Epithelial cell of proximal tubule (primary cell): ENCODE measurements around the gene FER1L5. TPM values are rescaled to one million over a fixed set of nuclear protein-coding genes. Genes with fewer than 3 reads are reported as not detected.
"Not testable (repeated sequence)": the region's sequence is repeated elsewhere in the genome, so short reads cannot be mapped to it uniquely, and the experiment has no call there.

Source experiments
- DNase-seq: peaks from one replicate; pipeline ENCODE4 v3.0.0-alpha.2; 2011; ENCODE audit warnings: low read depth
- H3K4me3 ChIP-seq: 2 replicates; pipeline ENCODE4 v1.5.1; 2011; ENCODE audit warnings: low read depth, mild to moderate bottlenecking, low read length
- CTCF ChIP-seq: conservative IDR thresholded peaks from 2 replicates; pipeline ENCODE4 v1.5.1; 2012; ENCODE audit warnings: low read depth, mild to moderate bottlenecking, low read length
- total RNA-seq: library from RNA; depleted of rRNA; stranded (reverse); fragments of >200 nt; gene quantifications from 2 replicates; pipeline ENCODE4 v1.2.3, GENCODE V29; 2015

FER1L5 gene
- total RNA-seq, 1 donor from 2014 or later = 0.06 TPM

DNA sequence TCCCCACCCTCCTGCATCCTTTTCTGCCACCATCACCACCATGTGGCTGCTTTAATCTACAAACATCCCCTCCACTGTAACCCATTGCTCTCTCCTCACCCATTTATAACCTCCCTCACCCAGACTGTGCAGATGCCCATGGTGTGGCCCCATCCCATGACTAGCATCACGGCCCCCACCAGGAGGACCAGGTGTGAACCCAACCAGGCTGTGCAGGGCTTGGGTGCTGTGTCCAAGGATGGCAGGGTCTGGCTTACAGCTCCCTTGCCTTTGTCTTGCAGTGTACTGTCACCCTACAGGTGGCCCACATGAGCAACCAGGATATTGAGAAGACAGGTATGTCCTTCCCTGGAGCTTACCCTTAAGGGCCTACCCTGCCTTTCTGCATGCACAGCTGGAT, 6.8 kb downstream of the FER1L5 start:
- no peak overlapping the region for H3K4me3 ChIP-seq
- DNase-seq = no peak
- TF ChIP-seq CTCF = no peak

DNA sequence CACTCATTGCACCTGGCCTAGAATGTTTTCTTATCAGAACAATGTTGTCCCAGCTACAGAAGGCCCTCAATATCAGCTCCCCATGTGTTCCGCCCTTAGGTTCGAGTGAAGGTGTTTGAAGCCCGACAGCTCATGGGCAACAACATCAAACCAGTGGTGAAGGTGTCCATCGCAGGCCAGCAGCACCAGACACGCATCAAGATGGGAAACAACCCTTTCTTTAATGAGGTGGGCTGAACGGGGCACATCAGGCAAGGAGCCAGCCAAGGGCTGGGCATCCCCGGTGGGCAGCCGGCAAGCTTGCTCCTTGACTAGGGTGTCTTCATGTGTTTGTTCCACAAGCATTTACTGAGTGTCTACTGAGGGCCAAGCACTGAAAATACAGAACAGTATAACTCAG, 9.2 kb downstream of the FER1L5 start:
- DNase-seq = no peak
- H3K4me3 ChIP-seq = no peak overlapping the region
- no peak for TF ChIP-seq CTCF

DNA sequence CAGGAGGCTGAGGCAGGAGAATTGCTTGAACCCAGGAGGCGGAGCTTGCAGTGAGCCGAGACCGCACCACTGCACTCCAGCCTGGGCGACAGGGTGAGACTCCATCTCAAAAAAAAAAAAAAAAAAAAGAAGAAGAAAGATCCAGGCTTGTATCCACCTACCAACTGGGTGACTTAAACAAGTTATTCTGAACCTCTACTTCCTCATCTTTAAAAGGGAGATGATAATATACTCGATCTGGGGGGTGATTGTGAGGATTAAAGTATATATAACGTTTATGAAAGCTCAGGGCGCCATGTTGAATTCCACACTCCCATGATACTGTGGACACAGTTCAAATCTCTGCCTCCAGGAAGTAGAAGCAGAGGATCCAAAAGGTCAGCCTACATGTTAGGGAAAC, 12.2 kb downstream of the FER1L5 start:
- H3K4me3 ChIP-seq, DNase-seq: not testable (repeated sequence)

DNA sequence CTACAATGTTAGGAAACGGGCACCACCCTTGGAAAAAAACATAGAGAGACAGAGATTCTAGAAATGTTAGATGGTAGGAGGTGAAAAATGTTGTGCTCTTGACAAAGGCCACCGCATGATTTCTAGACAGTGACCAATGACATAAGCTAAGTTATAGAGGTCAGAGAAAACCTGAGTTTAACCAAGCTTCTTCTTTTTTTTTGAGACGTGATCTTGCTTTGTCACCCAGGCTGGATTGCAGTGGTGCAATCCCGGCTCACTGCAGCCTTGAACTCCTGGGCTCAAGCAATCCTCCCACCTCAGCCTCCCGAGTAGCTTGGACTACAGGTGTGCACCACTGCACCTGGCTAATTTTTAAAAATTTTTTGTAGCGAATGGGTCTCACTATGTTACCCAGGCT, 13.0 kb downstream of the FER1L5 start:
- H3K4me3 ChIP-seq = no peak overlapping the region
- DNase-seq = no peak
- no peak for TF ChIP-seq CTCF

DNA sequence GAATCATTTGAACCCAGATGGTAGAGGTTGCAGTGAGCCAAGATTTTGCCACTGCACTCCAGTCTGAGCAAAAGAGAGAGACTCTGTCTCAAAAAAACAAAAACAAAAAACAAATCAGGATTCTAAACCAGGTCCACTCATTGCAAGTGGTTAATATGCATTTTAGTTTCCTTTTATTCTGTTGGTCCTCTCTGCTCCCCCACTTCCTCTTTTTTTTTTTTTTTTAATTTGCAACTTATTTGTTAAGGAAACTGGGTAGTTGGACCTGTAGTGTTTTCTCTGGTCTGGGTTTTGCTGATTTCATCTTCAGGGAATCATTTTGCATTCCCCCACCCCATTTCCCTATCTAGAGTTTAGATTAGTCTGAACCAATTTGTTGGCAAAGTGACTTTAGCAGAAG, 14.0 kb downstream of the FER1L5 start:
- no peak overlapping the region for H3K4me3 ChIP-seq
- DNase-seq = no peak
- no peak for TF ChIP-seq CTCF

- no peak for DNase-seq
- H3K4me3 ChIP-seq = no peak overlapping the region
- TF ChIP-seq CTCF = no peak
These were observed 18.8 kb downstream of the FER1L5 start for GRCh38 chr2:96661324-96661723.

- no peak overlapping the region for H3K4me3 ChIP-seq
- DNase-seq = no peak
- no peak for TF ChIP-seq CTCF
These were observed 19.8 kb downstream of the FER1L5 start for GRCh38 chr2:96662360-96662759.

DNA sequence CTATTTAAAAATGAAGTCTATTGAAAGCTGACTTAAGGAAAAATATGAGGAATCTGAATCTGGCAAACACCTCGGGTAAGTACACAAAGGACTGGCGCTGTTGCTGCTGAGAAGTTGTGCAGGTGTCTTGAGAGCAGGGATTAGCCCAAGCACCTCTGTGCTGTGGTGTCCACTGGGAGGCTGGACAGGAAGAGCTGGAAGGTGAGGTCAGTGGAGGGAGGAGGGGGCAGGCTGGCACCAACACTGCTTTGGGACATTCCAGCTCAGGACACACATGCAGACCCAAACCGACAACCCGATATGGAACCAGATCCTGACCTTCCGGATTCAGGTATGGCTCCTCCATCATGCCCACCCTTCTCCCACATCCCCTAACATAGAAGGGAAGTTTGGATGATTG, 20.6 kb downstream of the FER1L5 start:
- DNase-seq = no peak
- TF ChIP-seq CTCF = no peak
- H3K4me3 ChIP-seq = no peak overlapping the region
